T-helper 2 cell treated with Interferon-gamma antibody and Interleukin-4, amounts not matched to agents 5 μg/mL and 100 μg/mL, for 36 hours (primary cell): Measurements from ENCODE around the gene ZDHHC20.
A peak's percentile ranks its signal among the peaks of the same experiment; 100 is the strongest.

Experiments used
- DNase-seq: peaks from one replicate; pipeline ENCODE4 v3.0.0; 2021; ENCODE audit warnings: low spot score
- H3K27ac Mint-ChIP-seq: one replicate; pipeline ENCODE4 v1.8.0; 2021; ENCODE audit warnings: mild to moderate bottlenecking, mixed read lengths
- H3K27me3 Mint-ChIP-seq: one replicate; pipeline ENCODE4 v1.8.0; 2021; ENCODE audit warnings: low read depth, mixed read lengths
- H3K36me3 Mint-ChIP-seq: one replicate; pipeline ENCODE4 v1.8.0; 2021; ENCODE audit warnings: low read depth, mixed read lengths
- H3K4me1 Mint-ChIP-seq: one replicate; pipeline ENCODE4 v1.8.0; 2021; ENCODE audit warnings: low read depth, mixed read lengths
- H3K4me3 Mint-ChIP-seq: one replicate; pipeline ENCODE4 v1.8.0; 2022; ENCODE audit warnings: mild to moderate bottlenecking, moderate library complexity, mixed read lengths
- H3K9me3 Mint-ChIP-seq: one replicate; pipeline ENCODE4 v1.8.0; 2021; ENCODE audit warnings: mixed read lengths

Gene ZDHHC20, protein sequence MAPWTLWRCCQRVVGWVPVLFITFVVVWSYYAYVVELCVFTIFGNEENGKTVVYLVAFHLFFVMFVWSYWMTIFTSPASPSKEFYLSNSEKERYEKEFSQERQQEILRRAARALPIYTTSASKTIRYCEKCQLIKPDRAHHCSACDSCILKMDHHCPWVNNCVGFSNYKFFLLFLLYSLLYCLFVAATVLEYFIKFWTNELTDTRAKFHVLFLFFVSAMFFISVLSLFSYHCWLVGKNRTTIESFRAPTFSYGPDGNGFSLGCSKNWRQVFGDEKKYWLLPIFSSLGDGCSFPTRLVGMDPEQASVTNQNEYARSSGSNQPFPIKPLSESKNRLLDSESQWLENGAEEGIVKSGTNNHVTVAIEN

DNA sequence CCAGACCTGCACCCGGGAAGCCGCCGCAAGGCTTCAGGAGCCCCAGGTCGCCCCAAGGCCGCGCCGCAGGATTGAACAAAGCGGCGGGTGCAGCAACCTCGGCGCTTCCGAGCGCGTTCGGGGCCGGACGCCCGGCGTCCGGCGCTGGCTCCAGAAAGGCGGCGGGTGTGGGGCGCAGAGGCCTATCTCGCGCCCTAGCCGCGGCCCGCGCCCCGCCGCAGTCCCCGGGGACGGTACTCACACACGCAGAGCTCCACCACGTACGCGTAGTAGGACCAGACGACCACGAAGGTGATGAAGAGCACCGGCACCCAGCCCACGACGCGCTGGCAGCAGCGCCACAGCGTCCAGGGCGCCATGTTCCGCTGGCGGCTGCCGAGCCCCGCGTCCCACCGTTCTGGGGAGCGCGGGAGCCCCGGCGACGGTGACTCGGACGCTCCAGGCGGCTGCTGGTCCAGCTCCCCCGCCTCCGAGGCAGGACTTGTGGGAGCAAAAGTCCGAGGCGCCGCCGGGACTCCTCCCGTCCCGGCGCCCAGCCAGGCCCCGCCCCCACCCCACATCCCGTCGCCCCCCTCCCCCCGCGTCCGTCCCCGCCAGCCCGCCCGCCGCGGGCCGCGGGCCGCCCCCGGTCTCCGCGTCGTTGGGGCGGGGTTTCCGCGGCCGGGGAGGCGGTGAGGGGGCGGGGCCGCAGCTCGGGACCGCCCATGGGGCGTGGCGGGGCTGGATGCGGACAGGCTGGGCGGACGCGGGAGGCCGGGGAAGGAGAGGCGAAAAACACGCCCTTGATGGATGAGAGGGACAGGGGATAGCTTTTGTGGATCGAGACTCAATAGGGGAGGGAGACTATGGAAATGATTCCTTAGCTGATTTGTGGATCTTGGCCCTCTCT is at the start of gene ZDHHC20:
TSS of gene ZDHHC20 (minus strand) at position 491 of the 889 bp plus-strand sequence. CDS start at position 359, 132 bp downstream.
- Mint-ChIP-seq H3K27me3 (no peaks in the 10 kb centered on the region), H3K36me3 (peaks cover 24% of the 10 kb centered on the region), H3K9me3 (peaks cover 11% of the 10 kb centered on the region), H3K27ac (peak within 1 kb of the TSS; percentile 93), H3K4me3 (peak within 1 kb of the TSS; percentile 92), H3K4me1 (peaks cover 28% of the 10 kb centered on the region)
- DNase-seq, result peak; percentile 86

DNA sequence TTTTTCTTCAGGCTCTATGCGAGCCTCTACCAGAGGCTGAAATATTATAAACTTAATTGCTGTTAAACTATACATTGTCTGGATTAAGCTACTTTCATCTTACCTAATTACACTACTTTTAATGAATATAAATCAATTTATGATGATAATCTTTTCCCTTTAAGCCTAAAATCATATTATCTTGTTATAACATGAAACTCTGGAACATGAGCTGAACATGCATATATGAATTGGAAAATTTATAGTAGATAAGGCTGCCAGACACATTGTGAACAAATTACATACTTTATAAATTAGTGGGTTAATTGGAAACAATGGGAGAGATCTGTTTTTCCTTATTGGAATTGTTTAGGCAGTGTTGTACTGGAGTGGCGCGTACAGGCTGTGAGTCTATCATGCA is 45.3 kb upstream of the ZDHHC20 start:
- H3K36me3 Mint-ChIP-seq, result peaks cover 10% of the 10 kb centered on the region
- no peaks in the 10 kb centered on the region for H3K27me3 Mint-ChIP-seq
- no peak overlapping the region for H3K27ac Mint-ChIP-seq
- no peak overlapping the region for H3K4me3 Mint-ChIP-seq
- H3K4me1 Mint-ChIP-seq, result no peaks in the 10 kb centered on the region
- no peaks in the 10 kb centered on the region for H3K9me3 Mint-ChIP-seq
- DNase-seq, result no peak

DNA sequence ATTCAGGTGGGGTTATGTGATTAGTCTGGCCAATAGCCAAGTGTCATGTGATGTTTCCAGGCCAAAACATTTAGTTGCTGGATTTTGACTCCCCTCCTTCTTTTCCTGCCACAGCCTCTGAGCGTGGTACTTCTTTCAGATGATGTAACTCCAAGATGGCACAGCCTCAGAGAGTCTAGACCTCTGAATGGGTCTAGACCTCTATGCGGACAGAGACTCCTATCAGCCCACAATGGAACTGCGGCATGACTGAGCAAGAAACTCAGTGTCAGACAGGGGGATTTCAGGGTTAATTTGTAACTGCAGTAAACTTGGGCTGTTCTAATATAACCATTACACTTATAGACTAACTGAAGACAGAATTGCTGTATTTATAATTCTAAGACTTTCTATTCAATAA is 42.6 kb upstream of the ZDHHC20 start:
- Mint-ChIP-seq H3K27ac (no peak overlapping the region), H3K4me1 (no peaks in the 10 kb centered on the region), H3K9me3 (no peaks in the 10 kb centered on the region), H3K36me3 (peaks cover 6% of the 10 kb centered on the region), H3K27me3 (no peaks in the 10 kb centered on the region), H3K4me3 (no peak overlapping the region)
- no peak for DNase-seq

DNA sequence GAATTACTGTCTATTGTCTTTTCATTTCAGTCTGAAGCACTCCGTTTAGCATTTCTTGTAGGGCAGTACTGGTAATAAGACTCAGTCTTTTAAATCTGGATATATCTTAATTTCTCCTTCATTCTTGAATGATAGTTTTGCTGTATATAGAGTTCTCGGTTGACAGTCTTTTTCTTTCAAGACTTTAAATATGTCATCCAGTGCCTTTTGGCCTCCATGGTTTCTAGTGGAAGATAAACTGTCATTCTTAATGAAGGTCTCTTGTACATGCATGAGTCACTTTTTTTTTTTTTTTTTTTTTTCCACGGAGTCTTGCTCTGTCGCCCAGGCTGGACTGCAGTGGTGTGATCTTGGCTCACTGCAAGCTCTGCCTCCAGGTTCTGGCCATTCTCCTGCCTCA is 27.2 kb upstream of the ZDHHC20 start:
- H3K9me3 Mint-ChIP-seq, result peaks cover 16% of the 10 kb centered on the region
- peaks cover 4% of the 10 kb centered on the region for H3K27me3 Mint-ChIP-seq
- H3K36me3 Mint-ChIP-seq, result peaks cover 15% of the 10 kb centered on the region
- H3K4me3 Mint-ChIP-seq, result no peak overlapping the region
- no peak overlapping the region for H3K27ac Mint-ChIP-seq
- DNase-seq, result no peak
- H3K4me1 Mint-ChIP-seq, result no peaks in the 10 kb centered on the region

DNA sequence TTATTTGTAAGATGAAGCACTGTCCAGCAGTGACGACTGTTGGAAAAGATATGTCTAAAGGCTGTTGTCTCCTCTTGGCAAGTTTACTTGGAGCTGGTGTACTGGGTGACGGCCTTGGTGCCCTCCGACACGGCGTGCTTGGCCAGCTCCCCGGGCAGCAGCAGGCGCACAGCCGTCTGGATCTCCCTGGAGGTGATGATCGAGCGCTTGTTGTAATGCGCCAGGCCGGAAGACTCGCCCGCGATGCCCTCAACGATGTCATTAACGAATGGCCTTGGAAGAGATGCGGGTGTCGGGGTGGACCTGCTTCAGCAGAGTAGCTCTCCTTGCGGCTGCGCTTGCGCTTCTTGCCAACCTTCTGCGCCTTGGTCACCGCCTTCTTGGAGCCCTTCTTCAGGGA is 24.6 kb upstream of the ZDHHC20 start:
- Mint-ChIP-seq H3K9me3 (peaks cover 16% of the 10 kb centered on the region), H3K36me3 (peaks cover 4% of the 10 kb centered on the region), H3K4me3 (no peak overlapping the region), H3K4me1 (peaks cover 2% of the 10 kb centered on the region), H3K27me3 (peaks cover 7% of the 10 kb centered on the region), H3K27ac (no peak overlapping the region)
- DNase-seq, result no peak

DNA sequence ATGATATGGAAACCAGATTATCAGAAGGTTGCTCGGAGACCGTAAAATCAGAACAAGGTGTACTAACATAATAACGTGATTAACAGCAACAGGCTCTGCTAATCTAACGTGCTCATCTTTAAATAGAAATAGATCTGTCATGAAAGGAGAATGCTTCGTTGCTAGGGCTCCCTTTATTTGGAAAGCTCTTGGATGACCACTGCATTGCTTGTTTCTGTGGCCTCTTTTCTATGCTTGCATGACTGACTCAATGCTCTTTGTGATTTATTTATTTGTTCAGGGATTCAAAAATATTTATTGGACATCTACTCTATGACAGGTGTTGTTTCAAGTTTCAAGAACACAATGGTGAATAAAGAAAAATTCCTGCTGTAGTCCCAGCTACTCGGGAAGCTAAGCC is 22.3 kb upstream of the ZDHHC20 start:
- no peak for DNase-seq
- Mint-ChIP-seq H3K4me1 (peaks cover 8% of the 10 kb centered on the region), H3K36me3 (no peaks in the 10 kb centered on the region), H3K4me3 (no peak overlapping the region), H3K9me3 (peaks cover 5% of the 10 kb centered on the region), H3K27ac (no peak overlapping the region), H3K27me3 (peaks cover 7% of the 10 kb centered on the region)

DNA sequence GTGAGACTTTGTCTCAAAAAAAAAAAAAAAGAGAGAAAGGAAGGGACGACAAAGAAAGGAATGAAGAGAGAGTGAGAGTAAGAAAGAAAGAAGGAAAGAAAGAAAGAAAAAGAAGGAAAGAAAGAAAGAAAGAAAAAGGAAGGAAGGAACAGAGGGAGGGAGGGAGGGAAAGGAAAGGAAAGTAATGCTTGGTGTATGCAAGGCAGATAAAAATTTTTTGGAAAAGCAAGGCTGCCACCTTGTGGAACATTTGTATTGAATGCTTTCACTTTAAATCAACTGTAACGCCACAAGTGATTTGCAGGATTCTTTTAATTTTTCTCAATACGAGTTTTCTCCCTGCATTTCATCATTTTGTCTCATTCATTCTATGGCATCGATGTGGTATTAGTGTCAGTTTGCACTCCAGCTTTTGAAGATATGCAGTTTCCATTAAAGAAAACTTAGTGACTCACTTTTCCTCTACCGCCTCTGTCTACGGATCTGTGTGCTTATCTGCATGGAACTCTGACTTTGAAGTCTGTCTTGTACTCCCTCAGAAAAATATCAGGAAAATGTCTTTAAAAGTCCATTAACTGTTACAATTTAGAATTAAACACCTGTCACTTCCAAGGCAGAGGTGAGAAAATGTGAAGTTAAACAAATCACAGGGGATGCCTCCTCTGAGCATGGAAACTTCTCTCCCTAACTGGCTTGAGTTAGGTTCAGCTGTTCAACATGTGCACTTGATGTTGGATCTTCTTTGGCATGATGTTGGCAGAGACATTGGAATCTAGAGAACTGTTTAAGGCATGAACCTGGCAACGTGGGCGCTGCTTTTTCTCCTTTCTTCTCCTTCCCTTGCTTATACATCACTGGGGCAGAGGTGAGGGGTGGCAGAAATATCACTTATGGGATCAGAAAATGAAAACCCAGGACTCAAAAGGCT is 20.0 kb upstream of the ZDHHC20 start:
- Mint-ChIP-seq H3K27me3 (peaks cover 5% of the 10 kb centered on the region), H3K27ac (peak overlapping the region; percentile 22), H3K36me3 (no peaks in the 10 kb centered on the region), H3K9me3 (no peaks in the 10 kb centered on the region), H3K4me3 (peak overlapping the region; percentile 23), H3K4me1 (peaks cover 8% of the 10 kb centered on the region)
- DNase-seq, result no peak

DNA sequence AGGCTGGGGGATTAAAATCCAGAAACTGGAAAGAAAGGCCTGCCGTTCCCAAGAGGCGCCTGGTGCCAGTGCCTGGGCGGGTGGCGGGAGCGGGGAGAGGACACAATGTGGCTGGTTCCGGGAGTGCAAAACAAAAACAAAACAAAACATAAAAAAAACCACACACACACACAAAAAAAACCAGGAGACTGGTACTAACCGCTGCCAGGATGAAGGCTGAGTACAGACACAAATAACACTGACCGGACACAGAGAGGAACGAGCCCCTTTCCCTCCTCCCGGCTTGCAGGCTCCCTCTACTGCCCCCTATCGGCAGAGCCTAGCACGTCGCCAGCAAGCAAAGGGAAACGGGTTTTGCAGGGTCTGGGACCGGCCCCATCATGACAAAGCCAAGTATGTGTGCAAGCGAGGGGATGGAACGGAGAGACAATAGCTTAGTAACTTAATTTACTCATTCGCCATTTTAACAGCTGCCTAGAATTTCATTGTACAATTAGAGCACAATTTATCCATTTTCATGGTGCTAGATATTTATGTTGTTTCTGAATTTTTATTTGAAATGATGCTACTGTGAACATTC is 17.9 kb upstream of the ZDHHC20 start:
- Mint-ChIP-seq H3K36me3 (no peaks in the 10 kb centered on the region), H3K4me1 (peaks cover 8% of the 10 kb centered on the region), H3K9me3 (no peaks in the 10 kb centered on the region), H3K27me3 (peaks cover 5% of the 10 kb centered on the region), H3K27ac (peak overlapping the region; percentile 49), H3K4me3 (peak overlapping the region; percentile 73)
- peak; percentile 74 for DNase-seq

DNA sequence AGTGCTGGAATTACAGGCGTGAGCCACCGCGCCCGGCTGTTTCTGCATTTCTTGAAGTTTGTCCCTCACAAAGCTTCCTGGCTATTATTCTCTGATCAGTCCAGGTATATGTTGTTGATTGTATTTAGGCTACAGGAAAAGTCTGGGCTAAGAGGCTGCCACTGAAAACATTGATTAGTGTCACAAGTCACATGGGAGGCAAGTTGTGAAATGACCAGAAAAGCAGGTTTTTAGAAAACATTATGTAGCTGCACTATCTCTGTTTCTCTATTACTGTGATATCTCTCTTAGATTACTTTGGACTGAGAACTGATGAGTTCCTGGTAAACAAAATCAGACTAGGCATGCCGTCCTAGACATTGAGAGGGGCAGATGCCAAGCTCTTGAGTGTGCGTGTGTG is 16.0 kb upstream of the ZDHHC20 start:
- no peaks in the 10 kb centered on the region for H3K36me3 Mint-ChIP-seq

DNA sequence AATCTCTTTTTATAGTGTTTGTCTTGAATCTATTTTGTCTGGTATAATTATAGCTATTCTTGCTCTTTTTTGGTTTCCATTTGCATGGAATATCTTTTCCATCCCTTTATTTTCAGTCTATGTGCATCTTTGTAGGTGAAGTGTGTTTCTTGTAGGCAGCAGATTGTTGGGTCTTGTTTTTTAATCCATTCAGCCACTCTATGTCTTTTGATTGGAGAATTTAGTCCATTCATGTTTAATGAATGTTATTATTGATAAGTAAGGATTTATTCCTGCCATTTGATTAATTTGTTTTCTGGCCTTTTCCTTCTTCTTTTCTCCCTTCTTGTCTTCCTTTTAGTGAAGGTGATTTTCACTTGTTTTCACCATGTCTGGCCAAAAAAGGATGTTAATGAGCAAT is 11.7 kb upstream of the ZDHHC20 start:
- H3K27ac Mint-ChIP-seq, result no peak overlapping the region
- H3K9me3 Mint-ChIP-seq, result peaks cover 5% of the 10 kb centered on the region
- no peaks in the 10 kb centered on the region for H3K36me3 Mint-ChIP-seq
- no peak for DNase-seq
- no peak overlapping the region for H3K4me3 Mint-ChIP-seq
- H3K4me1 Mint-ChIP-seq, result no peaks in the 10 kb centered on the region
- peaks cover 18% of the 10 kb centered on the region for H3K27me3 Mint-ChIP-seq

More for the DNA sequence above, 16.0 kb upstream of the ZDHHC20 start:
- no peak overlapping the region for H3K27ac Mint-ChIP-seq
- H3K9me3 Mint-ChIP-seq, result peaks cover 5% of the 10 kb centered on the region
- H3K4me1 Mint-ChIP-seq, result peaks cover 8% of the 10 kb centered on the region
- peaks cover 4% of the 10 kb centered on the region for H3K27me3 Mint-ChIP-seq
- no peak overlapping the region for H3K4me3 Mint-ChIP-seq
- DNase-seq, result no peak

DNA sequence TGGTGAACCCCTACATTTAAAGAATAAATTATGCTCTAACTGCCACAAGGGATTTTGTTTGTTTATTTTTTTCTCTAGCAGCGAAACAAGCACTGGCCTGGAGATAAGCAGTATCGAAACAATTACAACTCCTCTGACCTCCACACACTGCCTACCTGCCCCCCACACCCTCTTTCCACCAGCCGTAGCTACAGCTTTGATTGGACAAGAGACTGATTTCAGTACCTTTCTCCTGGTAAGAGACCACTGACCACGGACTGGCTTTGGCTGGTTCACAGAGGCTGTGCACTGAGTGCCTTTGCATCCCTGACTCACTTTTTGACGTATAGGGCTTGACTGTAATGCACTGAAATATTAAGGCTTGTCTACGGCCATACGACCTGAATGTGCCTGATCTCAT is 7.4 kb upstream of the ZDHHC20 start:
- no peak overlapping the region for H3K27ac Mint-ChIP-seq
- H3K36me3 Mint-ChIP-seq, result no peaks in the 10 kb centered on the region
- peaks cover 5% of the 10 kb centered on the region for H3K9me3 Mint-ChIP-seq
- H3K4me3 Mint-ChIP-seq, result no peak overlapping the region
- H3K4me1 Mint-ChIP-seq, result no peaks in the 10 kb centered on the region
- DNase-seq, result no peak
- H3K27me3 Mint-ChIP-seq, result peaks cover 23% of the 10 kb centered on the region

DNA sequence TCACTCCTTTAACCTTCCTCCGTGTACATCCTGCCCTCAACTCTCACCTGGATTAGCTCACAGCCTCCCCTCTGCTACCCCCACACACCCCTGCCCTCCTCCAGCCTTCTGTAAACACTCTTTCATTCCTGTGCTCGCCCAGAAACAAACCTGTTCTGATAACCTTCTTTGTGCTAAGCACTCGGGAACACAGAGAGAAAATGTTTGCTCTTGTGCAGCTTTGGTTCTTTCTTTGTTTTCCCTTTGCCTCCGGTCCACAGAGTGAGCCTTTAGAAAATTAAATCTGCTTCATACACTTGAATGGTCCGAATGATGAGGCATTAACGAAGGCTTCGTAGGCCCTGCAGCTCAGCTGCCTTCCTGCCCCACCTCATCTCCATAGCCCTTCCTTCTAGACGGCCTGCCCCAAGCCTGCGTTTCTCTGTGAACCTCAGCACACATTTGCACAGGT is 6.6 kb upstream of the ZDHHC20 start:
- DNase-seq, result no peak
- Mint-ChIP-seq H3K4me1 (no peaks in the 10 kb centered on the region), H3K9me3 (peaks cover 3% of the 10 kb centered on the region), H3K4me3 (no peak overlapping the region), H3K27me3 (peaks cover 21% of the 10 kb centered on the region), H3K36me3 (no peaks in the 10 kb centered on the region), H3K27ac (no peak overlapping the region)

DNA sequence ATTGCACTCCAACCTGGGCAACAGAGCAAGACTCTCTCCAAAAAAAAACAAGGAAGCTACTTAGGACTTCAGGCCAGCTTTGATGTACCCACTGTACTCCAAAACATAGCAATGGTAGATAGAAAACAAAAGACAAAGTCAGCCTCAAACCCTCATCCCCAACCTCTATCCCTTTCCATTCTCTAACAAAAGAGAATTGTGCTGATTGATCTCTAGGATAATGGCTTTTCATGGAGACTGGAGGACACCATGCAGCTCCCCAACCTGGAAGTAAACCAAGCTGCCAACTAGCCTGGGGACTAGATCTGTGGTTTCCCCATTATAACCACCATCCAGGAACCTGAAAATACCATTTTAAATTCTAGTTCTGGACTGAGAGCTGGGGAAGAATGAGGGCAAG is 4.3 kb upstream of the ZDHHC20 start:
- peaks cover 6% of the 10 kb centered on the region for H3K4me1 Mint-ChIP-seq
- no peaks in the 10 kb centered on the region for H3K36me3 Mint-ChIP-seq
- no peak overlapping the region for H3K27ac Mint-ChIP-seq
- no peaks in the 10 kb centered on the region for H3K9me3 Mint-ChIP-seq
- H3K4me3 Mint-ChIP-seq, result no peak overlapping the region
- DNase-seq, result no peak
- peaks cover 10% of the 10 kb centered on the region for H3K27me3 Mint-ChIP-seq
